Measurements from ENCODE around the gene CD226.
"Not testable (repeated sequence)": the region's sequence is repeated elsewhere in the genome, so short reads cannot be mapped to it uniquely, and the experiment has no call there.

CD226 gene

GRCh38 chr18:69871363-69871762 is 76.3 kb downstream of the CD226 start:
- no peak overlapping the region for H3K4me3 ChIP-seq (ENCODE audit: low read depth, low read length)
- no peaks in the 10 kb centered on the region for H3K79me2 ChIP-seq (ENCODE audit: control insufficient read depth, insufficient read depth, low read length, unreplicated experiment)
- H3K27me3 ChIP-seq (ENCODE audit: insufficient read depth, low read length): no peaks in the 10 kb centered on the region
- no peak overlapping the region for H2AFZ ChIP-seq (ENCODE audit: low read length, unreplicated experiment)
- H3K4me1 ChIP-seq (ENCODE audit: control insufficient read depth, insufficient read depth, low read length, unreplicated experiment): peaks cover 7% of the 10 kb centered on the region
- H3K36me3 ChIP-seq (ENCODE audit: insufficient read depth, low read length): no peaks in the 10 kb centered on the region
- no peak overlapping the region for H3K27ac ChIP-seq (ENCODE audit: low read depth, low read length)

- peaks cover 7% of the 10 kb centered on the region for H3K4me1 ChIP-seq (ENCODE audit: control insufficient read depth, insufficient read depth, low read length, unreplicated experiment)
- no peak overlapping the region for H3K4me3 ChIP-seq (ENCODE audit: low read depth, low read length)
- H3K27me3 ChIP-seq (ENCODE audit: insufficient read depth, low read length): no peaks in the 10 kb centered on the region
- no peaks in the 10 kb centered on the region for H3K36me3 ChIP-seq (ENCODE audit: insufficient read depth, low read length)
- H3K27ac ChIP-seq (ENCODE audit: low read depth, low read length): no peak overlapping the region
- no peaks in the 10 kb centered on the region for H3K79me2 ChIP-seq (ENCODE audit: control insufficient read depth, insufficient read depth, low read length, unreplicated experiment)
- no peak overlapping the region for H2AFZ ChIP-seq (ENCODE audit: low read length, unreplicated experiment)
Observed at GRCh38 chr18:69870736-69871135, 76.9 kb downstream of the CD226 start.

- Histone ChIP-seq H2AFZ (ENCODE audit: low read length, unreplicated experiment) (no peak overlapping the region), H3K4me3 (ENCODE audit: low read depth, low read length) (no peak overlapping the region), H3K4me1 (ENCODE audit: control insufficient read depth, insufficient read depth, low read length, unreplicated experiment) (no peaks in the 10 kb centered on the region), H3K27ac (ENCODE audit: low read depth, low read length) (no peak overlapping the region), H3K27me3 (ENCODE audit: insufficient read depth, low read length) (no peaks in the 10 kb centered on the region), H3K79me2 (ENCODE audit: control insufficient read depth, insufficient read depth, low read length, unreplicated experiment) (no peaks in the 10 kb centered on the region), H3K36me3 (ENCODE audit: insufficient read depth, low read length) (no peaks in the 10 kb centered on the region)
Observed at GRCh38 chr18:69866212-69866611, 81.5 kb downstream of the CD226 start.

DNA sequence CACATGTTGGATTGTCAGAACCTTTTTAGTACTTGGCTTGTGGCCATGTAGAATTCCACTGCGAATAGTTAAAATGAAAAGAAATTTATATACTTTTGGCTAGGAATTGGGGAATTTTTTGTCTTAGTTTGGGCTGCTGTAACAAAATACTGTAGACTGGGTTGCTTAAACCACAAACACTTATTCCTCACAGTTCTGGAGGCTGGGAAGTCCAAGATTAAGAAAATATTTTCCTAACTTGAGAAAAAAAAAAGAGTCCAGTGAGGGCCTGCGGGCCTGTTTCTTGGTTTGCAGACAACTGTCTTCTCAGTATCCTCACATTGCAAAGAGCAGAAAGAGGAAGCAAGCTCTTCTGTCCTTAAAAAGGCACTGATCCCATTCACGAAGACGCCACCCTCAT is 81.9 kb downstream of the CD226 start:
- Histone ChIP-seq H3K36me3 (ENCODE audit: insufficient read depth, low read length) (no peaks in the 10 kb centered on the region), H3K27ac (ENCODE audit: low read depth, low read length) (no peak overlapping the region), H3K4me3 (ENCODE audit: low read depth, low read length) (no peak overlapping the region), H3K27me3 (ENCODE audit: insufficient read depth, low read length) (no peaks in the 10 kb centered on the region), H2AFZ (ENCODE audit: low read length, unreplicated experiment) (no peak overlapping the region), H3K4me1 (ENCODE audit: control insufficient read depth, insufficient read depth, low read length, unreplicated experiment) (no peaks in the 10 kb centered on the region), H3K79me2 (ENCODE audit: control insufficient read depth, insufficient read depth, low read length, unreplicated experiment) (no peaks in the 10 kb centered on the region)

DNA sequence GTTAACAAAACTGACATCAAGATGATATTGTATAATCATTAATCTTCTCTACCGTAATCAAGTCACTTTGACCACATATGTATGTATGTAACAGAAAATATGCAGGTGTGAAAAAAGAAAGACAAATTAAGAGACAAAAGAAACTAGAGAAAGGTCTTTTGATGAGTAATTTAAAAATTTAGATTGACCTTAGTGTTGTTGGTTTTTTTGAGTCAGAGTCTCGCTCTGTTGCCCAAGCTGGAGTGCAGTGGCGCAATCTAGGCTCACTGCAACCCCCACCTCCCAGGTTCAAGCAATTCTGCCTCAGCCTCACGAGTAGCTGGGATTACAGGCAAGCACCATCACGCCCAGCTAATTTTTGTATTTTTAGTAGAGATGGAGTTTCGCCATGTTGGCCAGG is 82.9 kb downstream of the CD226 start:
- not testable (repeated sequence) for H3K27me3 ChIP-seq (ENCODE audit: insufficient read depth, low read length); H3K27ac ChIP-seq (ENCODE audit: low read depth, low read length); H3K79me2 ChIP-seq (ENCODE audit: control insufficient read depth, insufficient read depth, low read length, unreplicated experiment); H3K4me3 ChIP-seq (ENCODE audit: low read depth, low read length); H2AFZ ChIP-seq (ENCODE audit: low read length, unreplicated experiment); H3K36me3 ChIP-seq (ENCODE audit: insufficient read depth, low read length); H3K4me1 ChIP-seq (ENCODE audit: control insufficient read depth, insufficient read depth, low read length, unreplicated experiment)

- Histone ChIP-seq H3K27ac (ENCODE audit: low read depth, low read length) (no peak overlapping the region), H3K4me3 (ENCODE audit: low read depth, low read length) (no peak overlapping the region), H3K27me3 (ENCODE audit: insufficient read depth, low read length) (no peaks in the 10 kb centered on the region), H3K36me3 (ENCODE audit: insufficient read depth, low read length) (no peaks in the 10 kb centered on the region), H3K4me1 (ENCODE audit: control insufficient read depth, insufficient read depth, low read length, unreplicated experiment) (no peaks in the 10 kb centered on the region), H2AFZ (ENCODE audit: low read length, unreplicated experiment) (no peak overlapping the region), H3K79me2 (ENCODE audit: control insufficient read depth, insufficient read depth, low read length, unreplicated experiment) (no peaks in the 10 kb centered on the region)
Observed at GRCh38 chr18:69858897-69859296, 88.8 kb downstream of the CD226 start.

DNA sequence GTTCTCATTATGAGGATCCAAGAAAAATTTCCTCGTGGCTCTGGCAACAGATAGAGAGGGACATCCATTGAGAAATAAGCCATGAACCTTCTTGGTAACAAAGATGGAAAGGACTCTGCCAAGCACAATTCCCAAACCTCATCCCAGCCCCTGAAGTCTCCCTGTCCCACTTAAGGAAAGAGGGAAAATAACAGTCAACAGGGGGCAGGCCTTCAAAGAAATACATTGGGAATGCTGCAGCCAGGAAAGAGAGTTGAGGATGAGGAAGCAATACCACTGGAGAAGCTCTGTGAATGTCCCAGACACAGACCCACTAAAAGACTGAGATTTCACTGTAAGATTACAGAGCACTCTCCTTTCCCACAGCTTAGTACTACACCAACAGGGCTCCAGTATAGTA is 93.2 kb downstream of the CD226 start:
- Histone ChIP-seq H3K27ac (ENCODE audit: low read depth, low read length) (no peak overlapping the region), H3K4me3 (ENCODE audit: low read depth, low read length) (no peak overlapping the region), H3K79me2 (ENCODE audit: control insufficient read depth, insufficient read depth, low read length, unreplicated experiment) (no peaks in the 10 kb centered on the region), H3K4me1 (ENCODE audit: control insufficient read depth, insufficient read depth, low read length, unreplicated experiment) (no peaks in the 10 kb centered on the region), H2AFZ (ENCODE audit: low read length, unreplicated experiment) (no peak overlapping the region), H3K36me3 (ENCODE audit: insufficient read depth, low read length) (no peaks in the 10 kb centered on the region), H3K27me3 (ENCODE audit: insufficient read depth, low read length) (no peaks in the 10 kb centered on the region)

- no peaks in the 10 kb centered on the region for H3K79me2 ChIP-seq (ENCODE audit: control insufficient read depth, insufficient read depth, low read length, unreplicated experiment)
- H2AFZ ChIP-seq (ENCODE audit: low read length, unreplicated experiment): no peak overlapping the region
- no peaks in the 10 kb centered on the region for H3K36me3 ChIP-seq (ENCODE audit: insufficient read depth, low read length)
- H3K4me3 ChIP-seq (ENCODE audit: low read depth, low read length): no peak overlapping the region
- H3K27me3 ChIP-seq (ENCODE audit: insufficient read depth, low read length): no peaks in the 10 kb centered on the region
- no peak overlapping the region for H3K27ac ChIP-seq (ENCODE audit: low read depth, low read length)
- no peaks in the 10 kb centered on the region for H3K4me1 ChIP-seq (ENCODE audit: control insufficient read depth, insufficient read depth, low read length, unreplicated experiment)
Observed at GRCh38 chr18:69853051-69853450, 94.6 kb downstream of the CD226 start.

GRCh38 chr18:69845593-69846506 is 101.8 kb downstream of the CD226 start:
- no peak overlapping the region for H3K27ac ChIP-seq (ENCODE audit: low read depth, low read length)
- no peak overlapping the region for H2AFZ ChIP-seq (ENCODE audit: low read length, unreplicated experiment)
- H3K4me3 ChIP-seq (ENCODE audit: low read depth, low read length): no peak overlapping the region

GRCh38 chr18:69844656-69845055 is 103.0 kb downstream of the CD226 start:
- Histone ChIP-seq H3K4me1 (ENCODE audit: control insufficient read depth, insufficient read depth, low read length, unreplicated experiment) (no peaks in the 10 kb centered on the region), H3K36me3 (ENCODE audit: insufficient read depth, low read length) (no peaks in the 10 kb centered on the region), H3K27me3 (ENCODE audit: insufficient read depth, low read length) (no peaks in the 10 kb centered on the region), H3K27ac (ENCODE audit: low read depth, low read length) (no peak overlapping the region), H2AFZ (ENCODE audit: low read length, unreplicated experiment) (no peak overlapping the region), H3K79me2 (ENCODE audit: control insufficient read depth, insufficient read depth, low read length, unreplicated experiment) (no peaks in the 10 kb centered on the region), H3K4me3 (ENCODE audit: low read depth, low read length) (no peak overlapping the region)

More at GRCh38 chr18:69845593-69846506, 101.8 kb downstream of the CD226 start:
- Histone ChIP-seq H3K27me3 (ENCODE audit: insufficient read depth, low read length) (no peaks in the 10 kb centered on the region), H3K36me3 (ENCODE audit: insufficient read depth, low read length) (no peaks in the 10 kb centered on the region), H3K4me1 (ENCODE audit: control insufficient read depth, insufficient read depth, low read length, unreplicated experiment) (no peaks in the 10 kb centered on the region), H3K79me2 (ENCODE audit: control insufficient read depth, insufficient read depth, low read length, unreplicated experiment) (no peaks in the 10 kb centered on the region)

DNA sequence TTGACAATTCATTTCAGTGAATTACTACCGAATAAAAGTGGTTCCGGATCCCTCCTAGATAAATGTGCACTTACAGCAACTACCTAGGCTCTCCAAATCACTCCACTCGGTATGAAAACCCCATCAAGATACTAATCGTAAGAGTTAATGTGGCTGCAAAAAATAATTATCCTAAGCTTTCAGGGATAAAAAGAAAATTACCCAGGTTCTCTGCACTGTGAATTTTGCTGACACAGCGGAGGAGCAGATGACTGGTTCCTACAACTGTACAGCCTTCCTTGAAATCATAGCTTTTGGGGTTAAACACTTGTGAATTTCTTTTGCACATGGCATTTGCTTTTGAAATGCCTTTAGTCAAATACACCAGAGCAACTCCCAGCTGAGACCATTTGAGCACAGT is 104.7 kb downstream of the CD226 start:
- Histone ChIP-seq H3K4me1 (ENCODE audit: control insufficient read depth, insufficient read depth, low read length, unreplicated experiment) (no peaks in the 10 kb centered on the region), H2AFZ (ENCODE audit: low read length, unreplicated experiment) (no peak overlapping the region), H3K27ac (ENCODE audit: low read depth, low read length) (no peak overlapping the region), H3K27me3 (ENCODE audit: insufficient read depth, low read length) (no peaks in the 10 kb centered on the region), H3K4me3 (ENCODE audit: low read depth, low read length) (no peak overlapping the region), H3K36me3 (ENCODE audit: insufficient read depth, low read length) (no peaks in the 10 kb centered on the region), H3K79me2 (ENCODE audit: control insufficient read depth, insufficient read depth, low read length, unreplicated experiment) (no peaks in the 10 kb centered on the region)

Measured in ACC112 (cell line).